A549 treated with Hydrocortisone at 1 μM for 4 hours (cell line): Measurements from ENCODE around the gene SPRR2F. TPM values are rescaled to one million over a fixed set of nuclear protein-coding genes. Genes with fewer than 3 reads are reported as not detected.

Source experiments
- total RNA-seq: library from RNA; stranded (reverse); fragments of 200-300 nt; extraction: Qiagen RNA extraction; gene quantifications from 5 replicates; pipeline ENCODE4 v1.2.3, GENCODE V29; 2022

The SPRR2F gene
- not detected in 5 replicates for total RNA-seq

GRCh38 chr1:153113416-153113815 lies at the start of gene SPRR2F:
Gene SPRR2F (minus strand): TSS chr1:153113516. CDS start chr1:153112733, 783 bp downstream.

GRCh38 chr1:153150846-153151245 lies 37.5 kb upstream of the SPRR2F start, which contains the start of gene SPRR2G:
Gene SPRR2G (minus strand): TSS chr1:153150890. CDS start chr1:153150110, 780 bp downstream.

GRCh38 chr1:153094426-153094825 lies 18.9 kb downstream of the SPRR2F start, which contains the start of gene SPRR2E:
Gene SPRR2E (minus strand): TSS chr1:153094526. CDS start chr1:153093751, 775 bp downstream.

GRCh38 chr1:153071511-153071910 lies 41.8 kb downstream of the SPRR2F start, which contains the start of gene SPRR2B:
Gene SPRR2B (minus strand): TSS chr1:153071611. CDS start chr1:153070839, 772 bp downstream.

Other genes starting within 250 kb of the SPRR2F start
- not detected in 5 replicates for gene SMCP, start 235.2 kb downstream of the SPRR2F start, total RNA-seq
- 0.07 to 0.09 TPM (median 0.08 TPM) in 3 of 5 replicates, not detected in the others for gene IVL, start 205.0 kb downstream of the SPRR2F start, total RNA-seq
- gene SPRR5, start 166.3 kb downstream of the SPRR2F start, total RNA-seq: not detected in 5 replicates
- not detected in 5 replicates for gene SPRR4, start 142.9 kb downstream of the SPRR2F start, total RNA-seq
- not detected in 5 replicates for gene SPRR1A, start 129.4 kb downstream of the SPRR2F start, total RNA-seq
- not detected in 5 replicates for gene SPRR3, start 111.8 kb downstream of the SPRR2F start, total RNA-seq
- gene SPRR1B, start 82.3 kb downstream of the SPRR2F start, total RNA-seq: not detected in 5 replicates
- gene SPRR2D, start 72.4 kb downstream of the SPRR2F start, total RNA-seq: 0.18 TPM in 1 of 5 replicates, not detected in the others
- gene SPRR2A, start 56.0 kb downstream of the SPRR2F start, total RNA-seq: not detected in 5 replicates
- not detected in 5 replicates for gene SPRR2B, start 41.9 kb downstream of the SPRR2F start, total RNA-seq
- gene SPRR2E, start 19.0 kb downstream of the SPRR2F start, total RNA-seq: not detected in 5 replicates
- not detected in 5 replicates for gene SPRR2G, start 37.4 kb upstream of the SPRR2F start, total RNA-seq
- gene LELP1, start 89.9 kb upstream of the SPRR2F start, total RNA-seq: not detected in 5 replicates
- not detected in 5 replicates for gene PRR9, start 104.1 kb upstream of the SPRR2F start, total RNA-seq
- not detected in 5 replicates for gene LORICRIN, start 146.2 kb upstream of the SPRR2F start, total RNA-seq
- not detected in 5 replicates for gene PGLYRP3, start 199.4 kb upstream of the SPRR2F start, total RNA-seq
- not detected in 5 replicates for gene PGLYRP4, start 235.3 kb upstream of the SPRR2F start, total RNA-seq
- 0.46 to 1.2 TPM (median 0.75 TPM) in 4 of 5 replicates, not detected in the other for gene S100A9, start 244.3 kb upstream of the SPRR2F start, total RNA-seq